Gastrocnemius medialis (tissue), 4 donors: ENCODE measurements around the gene MPRIP.

Source experiments
- CTCF ChIP-seq, 5 experiments: fragments of 450-650 bp in 3 of 5; fragments of 200-600 bp in 2 of 5; sonication (generic) in 2 of 5; IDR thresholded peaks in 4 of 5; conservative IDR thresholded peaks in 1 of 5; 1 replicate in 4 of 5; 2 replicates in 1 of 5; pipeline ENCODE4 v1.5.1; 2016 to 2019; ENCODE audit warnings: antibody characterized with exemption in 5 of 5, mild to moderate bottlenecking in 3 of 5, moderate library complexity in 3 of 5
- POLR2A ChIP-seq, 2 donors: fragments of 450-650 bp; IDR thresholded peaks; one replicate each; pipeline ENCODE4 v1.6.1; 2017; ENCODE audit warnings: antibody characterized with exemption in 2 of 2, mild to moderate bottlenecking in 2 of 2, moderate library complexity in 2 of 2

GRCh38 chr17:17142556-17142955, 100.3 kb downstream of the MPRIP start:
- no peak for TF ChIP-seq POLR2A (IDR thresholded peaks at IDR 0.05)
- no peak for TF ChIP-seq CTCF (IDR thresholded peaks at IDR 0.05 in 4 of 5, conservative IDR thresholded peaks at IDR 0.05 in 1 of 5)
